ENCODE results near the gene GNGT2.

Gene GNGT2

GRCh38 chr17:49168706-49169105, 41.7 kb downstream of the GNGT2 start:
- no peak for DNase-seq

- DNase-seq: no peak
Observed at GRCh38 chr17:49165143-49165542, 45.2 kb downstream of the GNGT2 start.

- no peak for DNase-seq
Observed at GRCh38 chr17:49162866-49163265, 47.5 kb downstream of the GNGT2 start.

GRCh38 chr17:49157784-49158183, 52.6 kb downstream of the GNGT2 start:
- no peak for DNase-seq

GRCh38 chr17:49156256-49156655, 54.1 kb downstream of the GNGT2 start:
- no peak for DNase-seq
